Activated effector memory CD4-positive, alpha-beta T cell treated with Interleukin-2 at 50 U/mL for 16 hours (primary cell): ENCODE results near the gene RTN4RL1.

Experiments
- DNase-seq: peaks from one replicate; pipeline ENCODE4 v3.0.0-alpha.2; 2020

RTN4RL1 gene

GRCh38 chr17:2025220-2025621, at the start of gene RTN4RL1:
Gene RTN4RL1, minus strand, starts transcription at chr17:2025334. Its CDS starts 469 bp downstream, at chr17:2024865.
- peak; percentile 76 for DNase-seq

GRCh38 chr17:2074919-2075318, 49.8 kb upstream of the RTN4RL1 start:
- no peak for DNase-seq

- DNase-seq: no peak
Observed at GRCh38 chr17:2071455-2072281, 46.5 kb upstream of the RTN4RL1 start.

- DNase-seq: no peak
Observed at GRCh38 chr17:2071024-2071385, 45.9 kb upstream of the RTN4RL1 start.

GRCh38 chr17:2070241-2071023, 45.3 kb upstream of the RTN4RL1 start:
- no peak for DNase-seq

GRCh38 chr17:2068519-2069051, 43.5 kb upstream of the RTN4RL1 start:
- no peak for DNase-seq

GRCh38 chr17:2068031-2068518, 42.9 kb upstream of the RTN4RL1 start:
- no peak for DNase-seq

GRCh38 chr17:2067608-2068024, 42.5 kb upstream of the RTN4RL1 start:
- DNase-seq: no peak

- no peak for DNase-seq
Observed at GRCh38 chr17:2067048-2067561, 42.0 kb upstream of the RTN4RL1 start.

- no peak for DNase-seq
Observed at GRCh38 chr17:2065949-2066400, 40.8 kb upstream of the RTN4RL1 start.

GRCh38 chr17:2064980-2065785, 40.0 kb upstream of the RTN4RL1 start:
- no peak for DNase-seq

GRCh38 chr17:2064520-2064971, 39.4 kb upstream of the RTN4RL1 start:
- no peak for DNase-seq

- DNase-seq: no peak
Observed at GRCh38 chr17:2064147-2064489, 39.0 kb upstream of the RTN4RL1 start.

GRCh38 chr17:2063261-2064146, 38.4 kb upstream of the RTN4RL1 start:
- no peak for DNase-seq

GRCh38 chr17:2062571-2063183, 37.5 kb upstream of the RTN4RL1 start:
- DNase-seq: no peak

GRCh38 chr17:2061441-2061958, 36.4 kb upstream of the RTN4RL1 start:
- DNase-seq: no peak

- DNase-seq: no peak
Observed at GRCh38 chr17:2060681-2061440, 35.7 kb upstream of the RTN4RL1 start.

GRCh38 chr17:2060385-2060658, 35.2 kb upstream of the RTN4RL1 start:
- no peak for DNase-seq

- no peak for DNase-seq
Observed at GRCh38 chr17:2059547-2060384, 34.6 kb upstream of the RTN4RL1 start.
